Activated CD4-positive, alpha-beta T cell treated with anti-CD3 and anti-CD28 coated beads for 48 hours (primary cell): Measurements from ENCODE around the gene UNC45A.
"Not testable (repeated sequence)": the region's sequence is repeated elsewhere in the genome, so short reads cannot be mapped to it uniquely, and the experiment has no call there.

ENCODE experiments used
- DNase-seq: peaks from one replicate; pipeline ENCODE4 v3.0.0-alpha.2; 2020

Gene UNC45A

DNA sequence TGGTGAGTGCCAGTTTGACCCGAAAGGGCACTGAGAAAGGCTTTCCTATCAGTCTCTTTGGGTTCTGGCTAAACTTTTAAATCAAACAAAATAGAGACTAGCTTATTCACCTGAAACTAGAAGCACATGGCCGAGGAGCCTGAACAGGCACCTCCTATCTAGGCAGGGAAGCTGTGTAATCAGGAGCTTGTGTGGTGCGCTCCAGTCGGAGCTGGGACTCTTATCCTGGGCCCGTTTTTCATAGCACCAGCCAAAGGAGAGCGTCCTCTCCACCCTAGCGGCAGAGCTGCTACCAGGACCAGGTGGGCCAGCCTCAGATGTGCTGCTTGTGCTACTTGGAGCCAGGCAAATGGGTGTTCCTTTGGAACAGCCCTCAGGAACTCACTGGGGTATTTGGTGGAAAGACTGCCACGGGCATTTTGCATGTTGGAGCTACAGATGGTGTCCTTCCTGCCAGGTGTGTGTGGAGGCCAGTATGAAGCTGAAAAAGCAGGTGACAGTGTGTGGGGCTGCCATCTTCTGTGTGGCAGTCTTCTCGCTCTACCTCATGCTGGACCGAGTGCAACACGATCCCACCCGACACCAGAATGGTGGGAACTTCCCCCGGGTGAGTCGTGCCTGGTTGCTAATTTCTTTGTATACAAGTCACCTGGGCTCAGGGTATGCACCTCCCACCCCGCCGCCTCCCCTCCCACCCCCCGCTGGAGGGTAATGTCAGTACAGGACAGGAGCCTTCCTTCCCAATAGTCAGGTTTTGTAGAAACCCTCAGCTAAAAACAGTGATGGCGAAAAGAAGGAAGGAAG is 31.1 kb upstream of the UNC45A start:
- peak; percentile 32 for DNase-seq

GRCh38 chr15:90904746-90905145 is 30.3 kb upstream of the UNC45A start:
- no peak for DNase-seq

DNA sequence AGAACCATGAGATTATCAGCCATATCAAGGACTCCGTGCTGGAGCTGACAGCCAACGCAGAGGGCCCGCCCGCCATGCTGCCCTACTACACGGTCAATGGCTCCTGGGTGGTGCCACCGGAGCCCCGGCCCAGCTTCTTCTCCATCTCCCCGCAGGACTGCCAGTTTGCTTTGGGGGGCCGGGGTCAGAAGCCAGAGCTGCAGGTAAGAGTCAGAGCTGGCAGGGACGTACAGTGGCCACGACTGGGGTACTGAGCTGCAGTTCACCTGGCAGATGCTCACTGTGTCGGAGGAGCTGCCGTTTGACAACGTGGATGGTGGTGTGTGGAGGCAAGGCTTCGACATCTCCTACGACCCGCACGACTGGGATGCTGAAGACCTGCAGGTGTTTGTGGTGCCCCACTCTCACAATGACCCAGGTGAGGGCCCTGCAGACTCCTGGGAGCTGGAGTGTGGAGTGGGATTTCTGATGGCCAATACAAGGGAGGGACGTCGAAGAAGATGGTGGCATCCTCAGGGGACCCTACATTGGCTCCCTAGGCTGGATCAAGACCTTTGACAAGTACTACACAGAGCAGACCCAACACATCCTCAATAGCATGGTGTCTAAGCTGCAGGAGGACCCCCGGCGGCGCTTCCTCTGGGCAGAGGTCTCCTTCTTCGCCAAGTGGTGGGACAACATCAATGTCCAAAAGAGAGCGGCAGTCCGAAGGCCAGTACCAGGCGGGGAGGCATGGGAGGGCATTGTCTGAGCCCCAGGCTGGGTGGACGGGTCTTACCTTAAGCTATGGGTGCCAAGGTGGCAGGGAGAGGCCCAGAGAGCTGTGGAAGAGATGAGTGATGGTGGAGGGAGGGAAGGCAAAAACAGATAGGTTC is 29.5 kb upstream of the UNC45A start:
- DNase-seq, result no peak

DNA sequence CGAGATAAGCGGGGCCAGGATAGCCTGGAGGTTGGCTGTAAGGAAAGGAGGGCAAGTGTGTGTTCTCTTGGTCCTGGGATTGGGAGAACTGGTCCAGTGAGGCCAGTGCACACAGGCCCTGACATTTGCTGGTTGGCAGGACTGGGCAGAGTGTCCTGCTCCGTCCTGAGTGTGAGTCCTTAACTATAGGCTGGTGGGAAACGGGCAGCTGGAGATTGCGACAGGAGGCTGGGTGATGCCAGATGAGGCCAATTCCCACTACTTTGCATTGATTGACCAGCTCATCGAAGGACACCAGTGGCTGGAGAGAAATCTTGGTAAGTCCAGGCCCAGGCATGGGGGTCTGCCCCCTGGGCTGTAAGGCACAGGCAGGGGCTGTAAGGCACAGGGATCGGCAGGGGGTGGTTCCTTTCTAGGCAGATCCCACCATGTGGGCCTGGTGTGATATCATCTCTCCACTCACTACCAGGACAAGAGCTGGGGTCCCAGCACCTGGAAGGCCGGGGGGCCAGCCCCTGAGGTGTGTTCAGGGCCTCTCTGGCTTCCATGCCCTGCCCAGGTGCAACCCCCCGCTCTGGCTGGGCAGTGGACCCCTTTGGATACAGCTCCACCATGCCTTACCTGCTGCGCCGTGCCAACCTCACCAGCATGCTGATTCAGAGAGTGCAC is 28.8 kb upstream of the UNC45A start:
- no peak for DNase-seq

- DNase-seq, result no peak
Observed at GRCh38 chr15:90907051-90907660, 27.9 kb upstream of the UNC45A start.

GRCh38 chr15:90907838-90908507 is 27.1 kb upstream of the UNC45A start:
- DNase-seq, result no peak

- not testable (repeated sequence) for DNase-seq
Observed at GRCh38 chr15:90909449-90909848, 25.6 kb upstream of the UNC45A start.

DNA sequence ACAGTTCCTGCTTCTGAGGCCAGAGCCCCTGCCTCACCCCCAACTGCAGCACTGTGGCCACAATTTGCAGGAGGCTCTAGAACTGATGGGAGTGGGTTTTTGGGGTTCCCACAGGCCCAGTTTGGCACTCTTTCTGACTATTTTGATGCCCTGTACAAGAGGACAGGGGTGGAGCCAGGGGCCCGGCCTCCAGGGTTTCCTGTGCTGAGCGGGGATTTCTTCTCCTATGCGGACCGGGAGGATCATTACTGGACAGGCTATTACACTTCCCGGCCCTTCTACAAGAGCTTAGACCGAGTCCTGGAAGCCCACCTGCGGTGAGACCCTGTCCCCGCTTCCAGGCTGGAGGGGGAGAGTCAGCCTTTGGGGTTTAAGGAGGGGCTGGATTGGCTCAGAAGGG is 25.1 kb upstream of the UNC45A start:
- DNase-seq, result no peak

DNA sequence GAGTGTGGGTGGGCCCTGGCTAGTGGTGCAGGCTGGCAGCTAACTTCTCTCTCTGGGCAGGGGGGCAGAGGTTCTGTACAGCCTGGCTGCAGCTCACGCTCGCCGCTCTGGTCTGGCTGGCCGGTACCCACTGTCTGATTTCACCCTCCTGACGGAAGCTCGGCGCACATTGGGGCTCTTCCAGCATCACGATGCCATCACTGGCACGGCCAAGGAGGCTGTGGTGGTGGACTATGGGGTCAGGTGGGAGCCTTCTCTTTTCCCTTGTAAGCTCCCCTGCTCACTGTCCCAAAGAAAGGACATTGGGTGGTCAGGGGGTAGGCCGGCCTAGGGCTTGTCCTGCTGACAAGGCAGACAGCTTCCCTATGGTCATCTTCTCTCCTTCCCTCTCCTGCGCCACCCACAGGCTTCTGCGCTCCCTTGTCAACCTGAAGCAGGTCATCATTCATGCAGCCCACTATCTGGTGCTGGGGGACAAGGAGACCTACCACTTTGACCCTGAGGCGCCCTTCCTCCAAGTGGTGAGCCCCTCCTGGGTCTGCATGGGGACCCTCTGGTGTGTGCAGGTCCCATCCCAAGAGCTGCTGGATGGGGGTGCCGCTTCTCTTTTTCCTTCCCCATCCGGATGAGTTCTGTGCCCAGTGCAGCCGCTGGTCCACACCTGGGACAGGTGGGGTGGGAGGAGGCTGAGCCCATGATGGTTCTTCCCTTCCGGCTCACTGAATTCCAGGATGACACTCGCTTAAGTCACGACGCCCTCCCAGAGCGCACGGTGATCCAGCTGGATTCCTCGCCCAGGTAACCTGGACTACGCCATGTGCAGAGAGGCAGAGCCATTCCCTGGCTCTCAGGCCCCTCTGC is 24.4 kb upstream of the UNC45A start:
- DNase-seq, result no peak

- no peak for DNase-seq
Observed at GRCh38 chr15:90911302-90911623, 23.8 kb upstream of the UNC45A start.

DNA sequence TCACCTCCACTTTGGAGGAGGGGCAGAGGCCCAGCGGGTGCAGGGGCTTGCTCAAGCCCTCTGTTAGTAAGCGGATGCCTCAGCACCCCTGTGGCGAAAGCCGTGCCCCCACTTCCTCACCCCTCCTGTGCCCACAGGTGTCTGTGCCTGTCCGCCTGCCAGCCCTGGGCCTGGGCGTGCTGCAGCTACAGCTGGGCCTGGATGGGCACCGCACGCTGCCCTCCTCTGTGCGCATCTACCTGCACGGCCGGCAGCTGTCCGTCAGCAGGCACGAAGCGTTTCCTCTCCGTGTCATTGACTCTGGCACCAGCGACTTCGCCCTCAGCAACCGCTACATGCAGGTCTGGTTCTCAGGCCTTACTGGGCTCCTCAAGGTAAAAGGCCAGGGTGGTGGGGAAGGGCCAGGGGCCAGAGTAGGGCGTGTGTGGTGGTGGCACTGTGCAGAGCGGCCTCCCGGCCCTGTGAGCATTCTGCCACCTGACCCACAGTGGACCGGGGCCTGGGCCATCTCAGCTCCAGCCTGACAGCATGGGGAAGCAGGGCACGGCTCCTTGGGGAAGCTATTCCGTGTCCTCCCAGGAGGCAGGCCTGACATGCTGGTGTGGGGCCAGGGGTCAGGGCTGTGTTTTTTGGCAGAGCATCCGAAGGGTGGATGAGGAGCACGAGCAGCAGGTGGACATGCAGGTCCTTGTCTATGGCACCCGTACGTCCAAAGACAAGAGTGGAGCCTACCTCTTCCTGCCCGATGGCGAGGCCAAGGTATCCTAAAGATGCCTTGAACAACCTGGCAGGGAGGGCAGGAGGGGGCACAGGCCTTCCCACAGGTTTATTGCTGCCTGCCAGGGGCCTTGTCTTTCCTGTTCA is 22.9 kb upstream of the UNC45A start:
- DNase-seq, result no peak

DNA sequence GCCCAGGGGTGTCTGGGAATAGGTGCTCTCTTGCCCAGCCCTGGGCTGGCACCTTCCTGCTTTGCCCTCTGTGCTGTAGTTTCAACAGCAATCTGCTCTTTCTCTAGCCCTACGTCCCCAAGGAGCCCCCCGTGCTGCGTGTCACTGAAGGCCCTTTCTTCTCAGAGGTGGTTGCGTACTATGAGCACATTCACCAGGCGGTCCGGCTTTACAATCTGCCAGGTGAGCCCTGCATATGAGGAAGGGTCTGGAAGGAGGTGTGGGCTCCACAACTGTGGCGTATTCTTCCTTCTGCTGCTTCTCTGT is 22.4 kb upstream of the UNC45A start:
- no peak for DNase-seq

DNA sequence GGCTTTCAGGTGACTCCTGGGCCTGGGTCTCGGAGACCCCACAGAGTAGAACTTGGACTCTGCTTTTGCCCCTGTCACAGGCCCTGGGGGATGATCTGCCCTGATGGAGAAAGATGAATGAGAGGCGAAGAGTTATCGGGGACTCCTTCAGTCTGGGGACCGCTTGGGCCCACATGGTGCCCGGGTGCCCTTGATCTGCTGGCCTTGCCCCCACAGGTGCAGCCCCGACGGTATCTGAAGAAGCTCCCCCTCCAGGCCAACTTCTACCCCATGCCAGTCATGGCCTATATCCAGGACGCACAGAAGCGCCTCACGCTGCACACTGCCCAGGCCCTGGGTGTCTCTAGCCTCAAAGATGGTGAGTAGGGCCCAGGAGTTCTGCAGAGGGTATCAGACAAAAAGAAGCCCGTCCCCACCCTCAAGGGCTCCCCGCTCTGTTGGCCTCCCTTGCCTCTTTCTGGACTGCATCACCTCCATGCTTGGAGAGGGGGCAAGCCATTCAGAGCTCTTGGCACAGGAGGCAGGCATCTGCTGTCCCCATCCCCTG is 21.6 kb upstream of the UNC45A start:
- DNase-seq, result no peak

DNA sequence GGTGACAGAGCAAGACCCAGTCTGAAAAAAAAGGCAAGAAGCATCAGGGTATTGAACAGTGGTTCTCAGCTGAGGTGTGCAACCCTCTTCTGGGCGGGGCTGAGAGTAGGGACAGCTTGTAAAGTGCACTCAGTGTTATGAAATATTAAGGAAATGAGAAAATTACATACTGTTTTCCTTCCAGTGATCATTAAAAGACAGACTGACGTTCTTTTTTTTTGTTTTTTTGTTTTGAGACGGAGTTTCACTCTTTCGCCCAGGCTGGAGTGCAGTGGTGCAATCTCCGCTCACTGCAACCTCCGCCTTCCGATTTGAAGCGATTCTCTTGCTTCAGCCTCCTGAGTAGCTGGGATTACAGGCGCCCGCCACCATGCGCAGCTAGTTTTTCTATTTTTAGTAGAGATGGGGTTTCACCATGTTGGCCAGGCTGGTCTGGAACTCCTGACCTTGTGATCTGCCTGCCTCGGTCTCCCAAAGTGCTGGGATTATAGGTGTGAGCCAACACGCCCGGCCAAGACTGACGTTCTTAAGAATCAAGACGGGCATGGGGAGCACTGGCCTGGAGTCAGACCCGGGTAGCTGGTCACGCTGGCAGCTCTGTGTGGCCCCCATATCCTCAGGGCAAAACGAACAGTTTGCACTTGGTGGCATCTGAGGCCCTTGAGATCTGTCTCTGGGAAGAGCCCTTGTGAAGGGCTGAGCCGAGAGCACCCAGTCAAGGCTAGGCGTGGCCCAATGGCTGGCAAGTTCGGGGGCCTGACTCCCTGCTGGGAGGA is 20.6 kb upstream of the UNC45A start:
- no peak for DNase-seq

DNA sequence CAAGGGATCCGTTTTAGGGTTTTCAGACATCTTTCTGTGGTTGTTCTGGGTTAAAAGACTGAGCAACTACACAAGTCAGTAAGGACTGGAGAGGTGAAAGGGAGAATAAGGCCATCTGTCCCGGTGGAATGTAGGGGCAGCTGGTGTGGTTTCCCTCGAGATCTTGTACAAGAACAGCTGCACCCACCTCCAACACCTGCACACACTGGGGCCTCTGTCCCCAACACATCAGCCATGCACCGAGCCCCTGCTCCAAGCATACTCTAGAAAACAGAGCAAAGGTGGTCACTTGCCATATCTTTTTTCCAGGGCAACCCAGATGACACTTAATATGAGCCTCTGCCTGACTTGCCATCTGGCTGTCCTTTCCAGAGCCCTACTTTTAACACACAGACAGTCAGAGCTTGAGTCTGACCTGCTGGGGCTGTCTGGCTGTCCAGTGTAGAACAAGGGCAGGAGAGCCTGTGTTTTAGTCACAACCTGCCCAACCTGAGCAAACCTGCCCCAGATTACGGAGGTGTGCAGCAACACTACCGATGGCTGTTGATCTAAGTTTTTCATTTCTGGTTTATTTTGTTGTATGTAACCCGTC is 19.8 kb upstream of the UNC45A start:
- no peak for DNase-seq

- no peak for DNase-seq
Observed at GRCh38 chr15:90915808-90916440, 19.2 kb upstream of the UNC45A start.

- DNase-seq, result no peak
Observed at GRCh38 chr15:90916461-90916860, 18.6 kb upstream of the UNC45A start.

GRCh38 chr15:90917569-90917968 is 17.5 kb upstream of the UNC45A start:
- DNase-seq, result no peak
